Measurements from ENCODE around the gene AAR2.

GRCh38 chr20:36274181-36274841 is 38.0 kb downstream of the AAR2 start:
- no peak for TF ChIP-seq POLR2A (IDR thresholded peaks at IDR 0.05)
- no peak for TF ChIP-seq CTCF (IDR thresholded peaks at IDR 0.05)
